ENCODE data around the gene GM2A.
"Not testable (repeated sequence)": the region's sequence is repeated elsewhere in the genome, so short reads cannot be mapped to it uniquely, and the experiment has no call there.

The GM2A gene

DNA sequence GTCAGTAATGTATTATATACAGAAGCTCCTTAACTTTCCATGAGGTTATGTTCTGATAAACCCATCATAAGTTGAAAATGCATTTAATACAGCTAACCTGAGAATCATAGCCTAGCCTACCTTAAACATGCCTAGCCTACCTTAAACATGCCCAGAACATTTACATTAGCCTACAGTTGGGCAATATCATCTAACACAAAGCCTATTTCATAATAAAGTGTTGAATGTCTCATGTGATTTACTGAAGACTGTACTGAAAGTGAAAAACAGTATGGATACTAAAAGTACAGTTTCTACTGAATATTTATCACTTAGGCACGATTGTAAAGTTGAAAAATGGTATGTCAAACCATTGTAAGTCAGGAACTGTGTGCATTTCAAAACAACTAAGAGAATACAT, 1.6 kb downstream of the GM2A start:
- DNase-seq = no peak

DNA sequence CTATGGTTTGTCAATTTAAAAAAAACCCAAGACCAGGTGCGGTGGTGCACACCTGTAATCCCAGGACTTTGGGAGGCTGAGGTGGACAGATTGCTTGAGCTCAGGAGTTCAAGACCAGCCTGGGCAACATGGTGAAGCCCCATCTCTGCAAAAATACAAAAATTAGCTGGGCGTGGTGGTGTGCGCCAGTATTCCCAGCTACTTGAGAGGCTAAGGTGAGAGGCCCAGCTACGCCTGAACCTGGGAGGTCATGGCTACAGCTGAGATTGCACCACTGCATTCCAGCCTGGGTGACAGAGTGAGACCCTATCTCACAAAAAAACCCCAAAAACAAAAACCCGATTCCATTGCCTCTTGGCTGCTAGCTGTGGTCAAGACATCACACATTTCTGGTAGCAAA, 2.0 kb downstream of the GM2A start:
- not testable (repeated sequence) for DNase-seq

DNA sequence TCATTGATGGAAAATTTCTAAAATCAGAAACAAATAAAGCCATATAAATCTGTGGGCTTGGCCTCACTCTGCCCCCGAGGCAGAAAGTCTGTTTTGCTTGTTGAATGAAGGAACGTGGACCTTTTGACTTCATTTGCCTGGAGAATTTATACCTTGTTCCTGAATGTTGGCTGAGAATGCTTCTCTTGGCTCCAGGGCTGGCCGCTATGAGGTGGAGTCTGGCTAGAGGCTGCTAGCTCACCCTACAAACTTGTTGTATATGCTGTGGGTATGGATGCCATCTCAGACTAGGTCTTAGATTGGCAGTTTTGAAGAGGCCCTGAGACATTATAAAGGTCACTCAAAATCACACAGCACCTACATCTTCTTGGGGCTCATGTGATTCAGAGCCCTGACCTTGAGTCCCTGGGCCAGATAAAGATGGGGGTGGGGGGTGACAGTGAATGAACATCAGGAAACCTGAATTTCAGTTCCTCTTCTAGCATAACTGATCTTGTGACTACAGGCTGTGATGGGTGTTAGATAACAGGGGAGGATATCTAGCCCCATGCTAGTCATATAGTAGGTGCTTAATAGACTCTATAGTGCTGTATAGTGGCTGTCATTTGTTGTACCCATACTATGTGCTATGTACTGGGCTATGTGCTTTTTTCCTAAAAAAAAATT, 2.8 kb downstream of the GM2A start:
- DNase-seq = no peak

DNA sequence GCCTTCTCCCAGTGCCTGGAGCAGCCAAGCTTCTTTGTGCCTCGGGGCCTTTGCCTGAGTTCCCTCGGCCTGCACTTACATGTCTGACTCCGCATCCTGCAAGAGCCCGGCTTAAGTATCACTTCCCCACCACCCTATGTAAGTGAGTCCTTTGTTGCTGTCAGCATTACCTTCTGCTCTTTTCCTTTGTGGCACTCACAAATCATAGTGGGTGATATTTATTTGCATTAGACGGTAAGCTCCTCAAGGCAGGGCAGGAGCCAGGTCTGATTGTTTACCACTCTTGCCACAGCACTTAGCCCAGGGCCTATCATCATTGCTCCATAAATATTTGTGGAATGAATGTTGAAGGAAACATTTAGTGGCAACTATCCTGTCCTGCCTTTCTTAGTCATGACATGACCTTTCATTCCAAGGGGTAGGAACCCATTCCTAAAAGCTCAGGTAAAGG, 4.8 kb downstream of the GM2A start:
- DNase-seq = no peak

DNA sequence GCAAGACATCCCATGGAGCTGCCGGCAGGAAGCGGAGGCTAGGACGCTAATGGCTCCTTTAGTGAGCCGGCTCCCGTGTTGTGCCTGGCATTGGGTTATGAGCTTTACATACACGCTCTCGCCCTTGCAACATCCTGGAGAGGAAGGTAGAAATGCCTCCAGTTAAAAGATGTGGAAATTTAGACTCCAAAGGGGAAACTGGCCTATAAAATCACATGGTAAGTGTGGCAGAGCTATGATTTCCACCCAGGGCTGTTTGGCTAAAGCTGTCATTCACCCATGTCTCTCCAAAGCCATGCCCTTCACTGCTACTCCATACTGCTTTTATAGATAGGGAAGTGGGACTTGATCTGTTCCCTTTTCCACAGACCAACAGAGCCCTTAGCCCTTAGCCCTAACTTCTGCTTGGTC, 5.2 kb downstream of the GM2A start:
- DNase-seq = no peak

DNA sequence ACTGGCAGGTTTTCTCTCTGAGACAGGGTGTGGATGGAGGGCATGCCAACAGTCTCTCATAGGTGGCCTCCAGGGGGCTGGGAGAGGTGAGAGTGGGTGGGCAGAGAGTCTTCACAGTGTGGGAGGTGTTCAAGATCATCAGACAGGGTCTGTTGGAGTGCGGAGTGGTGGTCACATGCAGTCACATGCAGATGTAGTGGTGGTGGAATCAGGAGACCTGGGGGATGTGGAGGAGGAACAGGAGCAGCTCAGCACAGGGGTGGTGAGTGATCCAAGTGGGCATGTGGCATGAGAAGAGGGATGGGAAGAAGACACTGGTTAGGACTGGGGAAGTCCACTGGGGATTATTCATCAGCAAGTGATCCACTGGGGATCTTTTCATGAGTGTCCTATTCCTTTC, 5.8 kb downstream of the GM2A start:
- DNase-seq = no peak

DNA sequence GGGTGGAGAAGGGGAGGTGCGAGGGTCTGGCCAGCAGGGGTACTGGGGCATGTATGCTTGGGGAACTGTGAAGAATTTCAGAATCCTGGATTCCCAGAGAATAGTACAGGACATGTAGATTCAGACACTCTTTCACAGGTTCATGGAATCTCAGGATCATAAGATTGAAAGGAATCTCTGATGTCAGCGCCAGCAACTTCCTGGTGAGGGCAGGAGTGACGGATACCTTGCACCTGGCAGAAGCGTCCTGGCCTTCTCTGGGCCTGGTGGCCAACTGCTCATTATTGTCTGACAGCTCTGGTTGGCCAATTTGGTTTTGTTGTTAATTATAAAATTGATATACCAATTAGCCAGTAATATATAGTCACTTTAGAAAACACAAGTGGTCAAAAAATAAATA, 6.9 kb downstream of the GM2A start:
- no peak for DNase-seq

DNA sequence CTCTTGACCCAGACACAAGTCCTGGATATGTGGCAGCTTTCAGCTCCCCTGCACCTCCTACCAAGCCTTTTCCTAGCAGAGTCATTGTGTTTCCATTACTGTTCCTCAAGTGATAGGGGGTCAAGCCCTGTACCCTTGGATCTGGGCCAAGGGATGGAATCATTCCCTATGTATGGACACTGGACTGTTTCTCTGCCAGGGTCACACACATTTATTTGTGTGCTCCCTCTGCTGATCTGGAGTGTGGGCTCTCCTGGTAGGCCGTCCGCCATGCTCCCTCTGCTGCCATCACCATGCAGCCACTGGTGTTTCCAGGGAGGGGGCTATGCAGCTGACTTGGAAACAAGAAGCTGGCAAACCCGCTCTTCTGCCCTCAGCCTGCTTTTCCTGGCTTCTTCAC, 9.5 kb downstream of the GM2A start:
- DNase-seq = no peak

DNA sequence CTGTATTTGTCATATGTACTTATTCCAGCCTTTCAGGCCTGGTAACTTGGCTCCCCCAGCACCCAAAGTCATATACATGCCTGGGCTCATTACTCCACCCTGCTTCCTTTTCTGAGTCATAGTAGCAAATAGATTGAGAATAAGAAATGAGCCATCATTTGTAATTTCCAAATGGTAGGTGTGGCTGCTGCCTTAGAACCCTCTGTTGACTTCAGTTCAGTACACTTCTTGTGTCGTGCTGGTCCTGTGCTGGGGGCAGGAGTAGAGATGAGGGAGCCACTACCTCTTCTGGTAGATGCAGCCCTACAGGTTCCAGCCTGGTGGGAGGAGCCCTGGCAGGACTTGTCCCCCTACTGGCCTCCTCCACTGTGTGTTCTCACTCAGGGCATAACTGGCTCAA, 11.1 kb downstream of the GM2A start:
- DNase-seq = no peak

DNA sequence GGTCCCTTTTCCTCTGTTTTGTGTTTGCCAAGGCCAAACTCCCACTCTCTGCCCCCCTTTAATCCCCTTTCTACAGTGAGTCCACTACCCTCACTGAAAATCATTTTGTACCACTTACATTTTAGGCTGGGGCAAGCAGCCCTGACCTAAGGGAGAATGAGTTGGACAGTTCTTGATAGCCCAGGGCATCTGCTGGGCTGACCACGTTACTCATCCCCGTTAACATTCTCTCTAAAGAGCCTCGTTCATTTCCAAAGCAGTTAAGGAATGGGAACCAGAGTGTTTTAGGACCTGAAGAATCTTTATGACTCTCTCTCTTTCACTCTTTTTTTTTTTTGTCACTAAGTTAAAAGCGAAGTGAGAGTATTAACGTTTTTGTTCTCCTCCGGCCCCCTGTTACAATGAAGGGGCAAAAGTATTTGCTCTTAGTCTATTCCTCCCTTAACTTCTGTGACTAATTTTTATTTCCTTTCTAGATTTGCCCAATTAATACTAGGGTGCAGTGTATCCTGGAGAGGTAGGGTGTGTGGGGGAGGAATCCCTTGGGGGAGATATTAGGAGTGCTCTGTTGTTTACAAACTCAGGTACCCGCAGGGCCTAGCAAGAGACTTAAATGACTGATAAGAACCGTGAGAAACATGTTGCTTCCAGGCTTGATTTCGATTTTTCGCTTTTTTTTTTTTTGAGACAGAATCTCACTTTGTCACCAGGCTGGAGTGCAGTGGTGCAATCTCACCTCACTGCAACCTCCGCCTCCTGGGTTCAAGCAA, 14.7 kb downstream of the GM2A start:
- no peak for DNase-seq

DNA sequence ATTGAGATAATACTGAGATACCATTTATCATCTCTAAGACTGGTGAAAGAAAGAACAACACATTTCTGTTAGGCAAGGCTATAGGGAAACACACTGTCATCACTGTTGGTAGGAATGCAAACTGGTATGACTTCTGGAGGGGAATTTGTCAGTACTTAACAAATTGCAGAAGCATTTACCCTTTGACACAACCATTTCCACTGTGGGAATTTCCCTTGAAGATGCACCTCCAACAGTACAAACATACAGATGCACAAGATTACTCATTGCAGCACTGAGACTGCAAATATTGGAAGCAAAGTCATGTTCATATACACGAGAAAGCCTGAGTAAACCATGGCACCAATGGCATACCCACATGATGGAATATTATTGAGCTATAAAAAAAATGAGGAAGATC, 17.6 kb downstream of the GM2A start:
- no peak for DNase-seq

DNA sequence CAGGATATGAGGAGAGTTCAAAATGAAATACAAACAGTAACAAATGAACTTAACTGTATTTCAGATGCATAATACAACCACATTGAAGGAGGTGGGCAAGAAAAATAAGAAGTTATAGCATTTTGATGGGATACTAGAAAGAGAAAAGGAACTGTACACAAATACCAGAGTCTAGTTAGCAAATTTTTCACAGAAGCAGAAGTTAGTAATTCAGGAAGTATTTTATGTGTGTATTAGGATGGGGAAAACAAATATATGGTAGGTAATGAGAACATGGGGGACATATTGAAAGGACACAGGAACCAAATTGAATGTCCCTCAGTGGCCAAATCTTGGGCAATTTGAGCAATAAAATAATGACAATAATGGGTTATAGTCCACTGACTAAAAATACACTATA, 18.4 kb downstream of the GM2A start:
- no peak for DNase-seq

DNA sequence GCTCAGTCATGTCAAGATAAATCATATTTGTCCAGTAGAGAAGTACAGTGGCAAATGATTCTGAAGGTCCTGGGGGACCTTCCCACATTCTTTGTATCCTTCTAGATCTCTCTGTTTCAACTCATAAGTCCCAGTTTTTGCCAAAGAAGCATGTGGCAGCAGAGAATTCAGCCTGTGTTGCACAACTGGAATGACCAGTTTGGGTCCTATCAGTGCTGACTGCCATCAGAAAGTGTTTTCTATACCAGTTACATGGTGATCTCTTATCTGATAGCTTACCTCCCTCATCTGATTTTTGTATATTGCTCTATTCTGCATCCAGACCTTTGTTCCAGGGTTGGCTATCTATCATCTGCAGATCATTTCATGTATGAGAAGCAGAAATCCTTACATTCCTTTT, 21.7 kb downstream of the GM2A start:
- DNase-seq = no peak

DNA sequence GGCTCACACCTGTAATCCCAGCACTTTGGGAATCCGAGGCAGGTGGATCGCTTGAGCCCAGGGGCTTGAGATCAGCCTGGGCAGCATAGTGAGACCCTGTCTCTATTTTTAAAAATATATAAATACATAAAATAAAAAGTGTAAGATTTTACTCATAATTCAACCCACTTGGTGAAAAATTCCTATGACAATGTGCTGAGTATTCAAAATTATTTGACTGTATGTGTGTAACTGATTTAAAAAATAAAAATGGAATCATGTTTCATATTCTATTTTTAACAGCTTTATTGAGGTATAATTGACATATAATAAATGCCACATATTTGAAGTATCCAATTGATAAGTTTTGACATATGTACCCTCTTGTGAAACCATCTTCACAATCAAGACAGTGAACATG, 22.8 kb downstream of the GM2A start:
- no peak for DNase-seq

DNA sequence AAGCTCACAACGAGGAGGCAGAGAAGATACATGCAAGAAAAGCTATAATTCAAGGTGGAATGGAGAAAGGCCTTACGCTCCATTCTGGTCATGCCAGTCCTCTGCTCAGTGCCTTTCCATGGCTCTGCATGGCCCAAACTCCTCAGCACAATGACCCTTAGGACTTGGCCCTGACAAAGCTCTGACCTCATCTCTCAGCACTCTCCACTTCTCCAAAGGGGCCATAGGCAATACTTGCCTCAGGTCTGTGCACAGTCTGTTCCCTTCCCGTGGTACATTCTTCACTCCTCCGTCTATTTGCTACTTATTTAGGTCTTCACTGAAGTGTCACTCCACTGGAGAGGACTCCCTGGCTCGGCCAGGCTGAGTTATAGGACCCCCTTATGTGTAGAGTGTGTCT, 25.9 kb downstream of the GM2A start:
- DNase-seq = no peak

DNA sequence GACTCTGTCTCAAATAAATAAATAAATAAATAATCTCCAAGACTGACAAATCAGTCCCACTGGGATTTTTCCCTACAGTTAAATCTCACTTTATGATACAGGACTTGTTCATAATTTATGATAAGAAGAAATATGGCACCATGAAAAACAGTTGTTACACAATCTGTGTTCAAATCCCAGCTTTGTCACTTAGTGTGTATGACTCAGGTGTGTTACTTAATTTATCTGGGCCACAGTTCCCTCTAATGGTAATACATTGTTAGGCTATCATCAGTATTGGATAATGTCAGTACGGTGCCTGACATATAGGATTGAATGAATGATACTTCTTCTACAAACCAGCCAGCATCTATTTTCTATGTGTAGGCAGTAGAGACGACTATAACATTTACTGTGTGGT, 27.5 kb downstream of the GM2A start:
- DNase-seq = no peak

DNA sequence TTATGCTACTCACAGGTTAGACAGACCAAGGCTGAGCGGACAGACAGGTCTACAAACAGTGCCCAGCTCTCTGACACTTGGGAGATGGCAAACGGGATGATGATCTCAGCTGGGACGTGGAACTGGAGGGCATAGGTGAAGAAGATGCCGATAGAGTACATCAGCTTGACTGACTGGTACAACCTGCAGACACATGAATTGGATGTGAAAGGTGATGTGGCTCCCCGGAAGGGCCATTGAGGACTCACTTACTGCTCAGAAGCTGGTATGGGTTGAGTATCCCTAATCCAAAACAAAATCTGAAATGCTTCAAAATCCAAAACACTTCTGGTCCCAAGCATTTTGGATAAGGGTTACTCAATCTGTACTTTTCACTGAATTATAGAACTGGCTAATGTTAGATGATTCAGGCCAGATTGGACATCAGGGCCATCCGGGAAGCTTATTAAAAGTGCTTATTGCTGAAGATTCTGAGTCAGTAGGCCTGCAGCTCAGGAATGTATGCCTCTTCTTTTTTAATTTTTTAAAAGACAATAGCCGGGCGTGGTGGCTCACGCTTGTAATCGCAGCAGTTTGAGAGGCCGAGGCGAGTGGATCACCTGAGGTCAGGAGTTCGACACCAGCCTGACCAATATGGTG, 28.1 kb downstream of the GM2A start:
- no peak for DNase-seq

DNA sequence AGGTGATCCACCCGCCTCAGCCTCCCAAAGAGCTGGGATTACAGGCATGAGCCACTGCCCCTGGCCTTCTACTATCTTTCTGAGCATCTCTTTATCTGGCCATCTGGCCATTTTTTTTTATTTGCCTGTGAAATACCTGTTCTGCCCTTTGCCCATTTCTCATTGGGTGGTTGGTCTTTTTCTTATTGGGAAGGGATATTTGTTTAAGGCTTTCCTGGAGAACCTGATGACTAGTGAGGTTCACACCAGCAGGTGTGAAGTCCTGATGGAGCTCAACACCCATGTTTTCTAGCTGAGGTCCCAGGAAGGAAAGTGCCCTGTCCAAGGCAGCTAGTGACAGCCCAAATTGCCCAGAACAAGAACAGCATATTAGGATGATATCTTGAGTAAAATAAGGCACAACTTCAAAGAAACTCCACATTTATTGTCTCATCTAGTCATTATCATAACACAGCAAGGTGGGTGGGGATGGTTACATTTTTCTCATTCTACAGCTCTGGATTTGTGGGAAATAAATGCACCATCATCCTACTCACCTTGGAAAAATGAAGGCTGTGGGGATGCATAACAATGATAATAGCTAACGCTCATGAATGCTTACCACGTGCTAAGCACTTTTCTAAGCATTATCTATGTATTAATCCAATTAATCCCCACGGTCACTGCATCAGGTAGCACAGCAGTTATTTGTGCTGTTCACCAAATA, 30.3 kb downstream of the GM2A start:
- no peak for DNase-seq

DNA sequence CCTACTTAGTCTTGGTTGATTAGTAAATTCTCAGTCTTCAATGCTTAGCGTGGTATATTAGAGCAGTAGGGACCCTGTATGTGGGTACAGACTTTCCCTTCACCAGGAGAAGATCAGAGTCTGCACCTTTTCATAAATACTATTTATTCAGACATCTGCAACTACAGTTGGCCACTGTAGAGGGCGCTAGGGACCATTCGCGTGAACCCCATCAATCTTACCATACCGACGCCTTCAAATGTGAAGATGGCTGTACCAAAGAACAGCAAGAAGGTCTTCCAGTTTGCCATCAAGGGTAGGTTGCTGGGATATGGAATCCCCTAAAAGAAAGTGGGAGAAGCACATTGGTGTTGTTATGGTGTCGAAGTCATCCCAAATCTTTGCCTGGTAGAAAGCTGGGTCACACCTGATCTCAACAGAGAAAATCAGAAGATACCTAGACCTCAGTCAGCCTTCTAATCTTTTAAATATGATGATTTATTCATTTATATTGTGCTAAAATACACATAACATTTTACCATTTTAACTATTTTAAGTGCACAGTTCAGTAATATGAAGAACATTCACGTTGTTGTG, 31.5 kb downstream of the GM2A start:
- DNase-seq = no peak

DNA sequence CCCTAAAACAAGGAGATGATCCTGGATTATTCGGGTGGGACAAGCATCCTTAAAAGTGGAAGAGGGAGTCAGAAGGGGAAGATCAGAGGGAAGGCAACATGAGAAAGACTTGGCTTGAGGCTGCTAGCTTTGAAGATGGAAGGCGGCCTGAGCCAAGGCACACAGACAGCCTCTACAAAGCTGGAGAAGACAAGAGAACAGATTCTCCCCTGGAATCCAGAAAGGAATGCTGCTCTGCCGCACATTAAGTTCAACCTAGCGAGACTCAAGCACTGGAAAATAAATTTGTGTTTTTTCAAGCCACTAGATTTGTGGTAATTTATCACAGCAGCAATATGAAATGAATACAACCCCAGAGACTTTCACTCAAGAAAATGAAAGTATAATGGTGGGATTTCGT, 32.7 kb downstream of the GM2A start:
- DNase-seq = no peak

DNA sequence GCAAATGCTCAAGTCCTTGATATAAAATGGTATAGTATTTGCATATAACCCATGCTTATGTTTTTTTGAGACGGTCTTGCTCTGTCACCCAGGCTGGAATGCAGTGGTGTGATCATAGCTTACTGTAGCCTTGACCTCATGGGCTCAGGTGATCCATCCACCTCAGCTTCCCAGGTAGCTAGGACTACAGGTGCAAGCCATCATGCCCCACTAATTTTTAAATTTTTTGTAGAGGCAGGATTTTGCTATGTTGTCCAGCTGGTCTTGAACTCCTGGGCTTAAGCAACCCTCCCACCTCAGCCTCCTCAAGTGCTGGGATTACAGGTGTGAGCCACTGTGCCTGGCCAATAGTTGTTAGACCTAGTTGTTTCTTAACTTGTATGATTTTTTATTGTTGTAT, 33.3 kb downstream of the GM2A start:
- DNase-seq = no peak

DNA sequence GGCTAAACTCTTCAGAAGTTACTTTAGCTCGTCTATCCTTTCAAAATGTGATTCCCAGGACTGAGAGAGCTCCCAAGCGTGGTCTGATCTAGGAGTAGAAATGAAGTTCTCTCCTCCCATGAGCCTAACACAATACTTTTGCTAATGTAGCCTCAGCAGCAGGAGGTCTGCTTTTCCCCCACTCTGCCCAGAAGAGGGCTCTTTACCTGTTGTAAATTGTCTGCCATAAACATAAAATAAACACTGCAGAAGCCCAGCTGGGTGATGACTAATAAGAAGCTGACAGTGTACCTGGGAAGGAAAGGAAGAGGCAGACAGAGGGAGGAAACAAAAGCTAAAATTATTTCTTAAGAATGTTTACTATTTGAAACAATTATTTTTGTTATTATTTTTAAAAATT, 35.2 kb downstream of the GM2A start:
- DNase-seq = no peak

DNA sequence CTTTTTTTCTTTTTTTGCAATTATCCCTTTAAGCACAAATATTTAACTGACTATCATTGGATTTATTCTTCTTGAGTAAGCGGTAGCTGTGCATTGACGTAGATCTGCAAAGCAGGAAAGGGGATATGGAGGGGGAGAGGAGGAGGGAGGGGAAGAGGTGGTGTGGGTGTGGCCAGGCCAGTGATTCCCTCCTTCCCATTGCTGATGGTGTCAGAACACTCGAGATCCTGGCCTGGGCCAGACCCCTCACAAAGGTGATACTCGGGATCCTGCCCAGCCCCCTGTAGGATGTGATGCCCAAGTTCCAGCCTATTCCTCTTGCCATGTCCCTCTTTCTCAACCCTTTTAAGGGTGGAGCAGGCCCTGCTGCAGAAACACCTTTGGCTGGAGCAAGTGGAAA, 40.6 kb downstream of the GM2A start:
- no peak for DNase-seq
